Fibroblast of mammary gland (primary cell): ENCODE data around the gene HEATR5A.
A peak's percentile ranks its signal among the peaks of the same experiment; 100 is the strongest.
"Not testable (repeated sequence)": the region's sequence is repeated elsewhere in the genome, so short reads cannot be mapped to it uniquely, and the experiment has no call there.

Source experiments
- DNase-seq: peaks from one replicate; pipeline ENCODE4 v3.0.0-alpha.2; 2010; ENCODE audit warnings: low read depth
- H3K4me3 ChIP-seq: 2 replicates; pipeline ENCODE4 v1.5.1; 2011; ENCODE audit warnings: low read depth, mild to moderate bottlenecking, low read length, moderate library complexity; ENCODE audit not compliant: control insufficient read depth
- TF ChIP-seq, protein P1 (sequence below): conservative IDR thresholded peaks from 2 replicates; pipeline ENCODE4 v1.5.1; 2011; ENCODE audit warnings: low read depth, low read length, inconsistent platforms; ENCODE audit not compliant: control insufficient read depth, insufficient read depth

Gene HEATR5A

GRCh38 chr14:31380106-31380505 lies 40.2 kb downstream of the HEATR5A start:
- TF ChIP-seq, protein P1, sequence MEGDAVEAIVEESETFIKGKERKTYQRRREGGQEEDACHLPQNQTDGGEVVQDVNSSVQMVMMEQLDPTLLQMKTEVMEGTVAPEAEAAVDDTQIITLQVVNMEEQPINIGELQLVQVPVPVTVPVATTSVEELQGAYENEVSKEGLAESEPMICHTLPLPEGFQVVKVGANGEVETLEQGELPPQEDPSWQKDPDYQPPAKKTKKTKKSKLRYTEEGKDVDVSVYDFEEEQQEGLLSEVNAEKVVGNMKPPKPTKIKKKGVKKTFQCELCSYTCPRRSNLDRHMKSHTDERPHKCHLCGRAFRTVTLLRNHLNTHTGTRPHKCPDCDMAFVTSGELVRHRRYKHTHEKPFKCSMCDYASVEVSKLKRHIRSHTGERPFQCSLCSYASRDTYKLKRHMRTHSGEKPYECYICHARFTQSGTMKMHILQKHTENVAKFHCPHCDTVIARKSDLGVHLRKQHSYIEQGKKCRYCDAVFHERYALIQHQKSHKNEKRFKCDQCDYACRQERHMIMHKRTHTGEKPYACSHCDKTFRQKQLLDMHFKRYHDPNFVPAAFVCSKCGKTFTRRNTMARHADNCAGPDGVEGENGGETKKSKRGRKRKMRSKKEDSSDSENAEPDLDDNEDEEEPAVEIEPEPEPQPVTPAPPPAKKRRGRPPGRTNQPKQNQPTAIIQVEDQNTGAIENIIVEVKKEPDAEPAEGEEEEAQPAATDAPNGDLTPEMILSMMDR = no peak

DNA sequence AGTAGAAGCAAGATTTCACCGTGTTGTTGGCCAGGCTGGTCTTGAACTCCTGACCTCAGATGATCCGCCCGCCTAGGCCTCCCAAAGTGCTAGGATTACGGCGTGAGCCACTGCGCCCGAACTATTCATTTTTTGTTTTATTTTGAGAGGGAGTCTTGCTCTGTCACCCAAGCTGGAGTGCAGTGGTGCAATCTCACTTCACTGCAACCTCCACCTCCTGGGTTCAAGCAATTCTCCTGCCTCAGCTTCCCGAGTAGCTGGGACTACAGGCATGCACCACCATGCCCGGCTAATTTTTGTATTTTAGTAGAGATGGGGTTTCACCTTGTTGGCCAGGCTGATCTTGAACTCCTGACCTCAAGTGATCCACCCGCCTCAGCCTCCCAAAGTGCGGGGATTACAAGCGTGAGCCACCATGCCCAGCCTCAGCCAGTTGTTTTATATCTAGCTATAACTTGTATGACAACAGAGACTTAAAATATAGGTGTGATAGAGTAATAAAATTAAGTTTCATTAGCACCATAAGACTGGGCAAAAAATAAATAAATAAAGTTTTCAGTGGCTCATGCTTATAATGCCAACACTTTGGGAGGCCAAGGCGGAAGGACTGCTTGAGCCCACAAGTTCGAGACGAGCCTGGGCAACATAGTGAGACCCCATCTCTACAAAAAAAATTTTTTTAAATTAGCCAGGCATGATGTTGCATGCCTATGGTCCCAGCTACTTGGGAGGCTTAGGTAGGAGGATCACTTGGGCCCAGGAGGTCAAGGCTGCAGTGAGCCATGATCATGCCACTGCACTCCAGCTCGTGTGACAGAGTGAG lies 41.0 kb downstream of the HEATR5A start:
- DNase-seq = not testable (repeated sequence)

More at GRCh38 chr14:31380106-31380505, 40.2 kb downstream of the HEATR5A start:
- DNase-seq = no peak
- no peak overlapping the region for H3K4me3 ChIP-seq

DNA sequence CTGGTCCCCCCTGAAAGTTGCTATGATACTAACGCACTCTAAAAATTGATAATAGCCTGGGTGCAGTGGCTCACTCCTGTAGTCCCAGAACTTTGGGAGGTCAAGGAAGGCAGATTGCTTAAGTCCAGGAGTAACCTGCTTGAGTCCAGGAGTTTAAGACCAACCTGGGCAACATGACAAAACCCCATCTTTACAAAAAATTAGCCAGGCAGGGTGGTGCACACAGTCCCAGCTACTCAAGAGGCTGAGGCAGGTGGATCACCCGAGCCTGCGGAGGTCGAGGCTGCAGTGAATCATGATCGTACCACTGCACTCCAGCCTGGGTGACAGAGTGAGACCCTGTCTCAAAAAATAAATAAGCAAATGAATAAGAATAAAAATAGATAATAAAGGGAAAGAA lies 42.9 kb downstream of the HEATR5A start:
- H3K4me3 ChIP-seq = no peak overlapping the region
- TF ChIP-seq, protein P1 = no peak
- DNase-seq = no peak

More for the DNA sequence above, 41.0 kb downstream of the HEATR5A start:
- H3K4me3 ChIP-seq = not testable (repeated sequence)

DNA sequence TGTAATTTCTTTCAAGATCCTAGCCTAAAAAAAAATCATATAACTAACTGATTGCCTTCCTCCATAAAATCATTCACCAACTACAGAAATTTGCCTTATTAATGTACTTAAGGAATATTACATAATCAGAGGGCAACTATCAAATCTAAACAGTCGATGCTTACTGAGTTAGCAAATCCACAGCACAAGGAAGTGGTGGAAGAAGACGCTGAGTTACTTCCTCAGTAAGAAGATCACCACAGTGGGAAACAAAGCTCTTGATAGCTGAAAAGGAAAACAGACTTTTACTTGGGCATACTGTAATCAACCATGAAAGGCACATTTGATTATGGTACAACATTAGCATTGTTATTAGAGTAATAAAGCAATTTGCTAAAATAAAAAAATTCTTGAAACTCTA lies 48.7 kb downstream of the HEATR5A start:
- no peak overlapping the region for H3K4me3 ChIP-seq
- TF ChIP-seq, protein P1 = no peak
- no peak for DNase-seq

DNA sequence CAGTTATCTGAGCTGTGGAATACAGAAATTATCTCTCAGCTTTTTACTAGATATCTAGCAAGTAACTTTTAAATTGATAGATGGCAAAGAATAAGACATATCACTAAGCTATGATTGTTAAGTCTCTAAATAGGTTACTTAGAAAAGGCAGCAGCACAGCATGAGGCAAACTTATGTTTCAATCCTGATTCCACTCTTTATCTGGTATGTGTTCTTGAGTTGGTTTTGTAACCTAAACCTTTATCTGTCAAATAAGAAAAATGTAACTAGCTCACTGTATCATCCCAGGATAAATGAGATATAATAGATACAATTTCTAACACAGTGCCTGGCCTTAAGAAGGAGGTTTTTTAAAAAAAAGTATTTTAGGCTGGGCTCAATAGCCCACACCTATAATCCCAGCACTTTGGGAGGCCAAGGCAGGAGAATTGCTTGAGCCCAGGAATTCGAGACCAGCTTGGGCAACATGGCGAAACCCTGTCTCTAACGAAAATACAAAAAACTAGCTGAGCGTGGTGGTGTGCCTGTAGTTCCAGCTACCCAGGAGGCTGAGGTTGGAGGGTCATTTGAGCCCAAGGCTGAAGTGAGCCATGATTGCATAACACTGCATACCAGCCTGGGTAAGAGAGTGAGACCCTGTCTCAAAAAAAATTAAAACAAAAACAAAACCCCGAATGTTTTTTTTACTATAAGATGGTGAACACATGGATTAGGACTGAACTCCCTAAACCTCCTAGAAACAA lies 56.8 kb downstream of the HEATR5A start:
- TF ChIP-seq, protein P1 = no peak
- no peak for DNase-seq
- H3K4me3 ChIP-seq = no peak overlapping the region

DNA sequence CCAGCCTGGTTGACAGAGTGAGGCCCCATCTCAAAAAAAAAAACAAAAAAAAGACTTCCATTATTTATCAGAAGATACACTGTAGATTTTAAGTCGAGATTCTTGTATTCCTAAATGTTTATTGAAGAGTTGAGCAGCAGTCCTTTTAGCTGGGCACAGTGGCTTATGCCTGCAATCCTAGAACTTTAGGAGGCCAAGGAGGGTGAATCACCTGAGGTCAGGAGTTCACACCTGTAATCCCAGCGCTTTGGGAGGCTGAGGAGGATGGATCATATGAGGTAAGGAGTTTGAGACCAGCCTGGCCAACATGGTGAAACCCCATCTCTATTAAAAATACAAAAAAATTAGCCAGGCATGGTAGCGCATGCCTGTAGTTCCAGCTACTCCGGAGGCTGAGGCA lies 57.6 kb downstream of the HEATR5A start:
- DNase-seq = no peak
- TF ChIP-seq, protein P1 = no peak
- no peak overlapping the region for H3K4me3 ChIP-seq

DNA sequence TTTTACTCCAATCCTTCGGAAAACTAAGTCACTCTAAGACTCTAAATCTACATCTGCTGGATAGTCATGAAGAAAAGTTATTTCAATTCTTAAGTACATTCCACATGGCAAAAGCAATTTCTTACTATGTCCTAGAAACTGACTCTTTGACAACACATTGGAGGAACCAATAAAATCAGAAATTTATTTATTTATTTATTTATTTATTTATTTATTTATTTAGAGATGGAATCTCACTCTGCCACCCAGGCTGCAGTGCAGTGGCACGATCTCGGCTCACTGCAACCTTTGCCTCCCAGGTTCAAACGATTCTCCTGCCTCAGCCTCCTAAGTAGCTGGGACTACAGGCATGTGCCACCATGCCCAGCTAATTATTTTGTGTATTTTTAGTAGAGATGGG lies 58.6 kb downstream of the HEATR5A start:
- not testable (repeated sequence) for H3K4me3 ChIP-seq
- peak; percentile 2 for DNase-seq
